Transverse colon (tissue), 4 donors: ENCODE results near the gene ECHDC3. TPM values are rescaled to one million over a fixed set of nuclear protein-coding genes. Genes with fewer than 3 reads are reported as not detected.

Experiments
- DNase-seq: peaks from one replicate; pipeline ENCODE4 v3.0.0-alpha.2; 2019
- H3K27ac ChIP-seq, 4 donors: fragments of 200-600 bp; sonication (generic); 2 replicates each; pipeline ENCODE4 v1.5.1; 2016 to 2018; ENCODE audit warnings: inconsistent platforms in 4 of 4
- H3K27me3 ChIP-seq: fragments of 200-600 bp; sonication (generic); 2 replicates; pipeline ENCODE4 v1.5.1; 2017; ENCODE audit warnings: inconsistent platforms
- H3K36me3 ChIP-seq, 4 donors: fragments of 200-600 bp; sonication (generic); 2 replicates each; pipeline ENCODE4 v1.5.1; 2017 to 2019; ENCODE audit warnings: inconsistent platforms in 4 of 4
- H3K4me1 ChIP-seq, 4 donors: fragments of 200-600 bp; sonication (generic); 2 replicates each; pipeline ENCODE4 v1.5.1; 2017 to 2020; ENCODE audit warnings: inconsistent platforms in 4 of 4
- H3K4me3 ChIP-seq, 4 donors: fragments of 200-600 bp; sonication (generic); 1 replicate in 1 of 4; 2 replicates in 3 of 4; pipeline versions ENCODE4 v1.5.1 to v1.6.1; 2017 to 2019; ENCODE audit warnings: inconsistent platforms in 4 of 4
- H3K9me3 ChIP-seq, 2 donors: fragments of 200-600 bp; sonication (generic); 2 replicates each; pipeline ENCODE4 v1.5.1; 2017 to 2019; ENCODE audit warnings: inconsistent platforms in 2 of 2
- EP300 ChIP-seq: sonication (generic); formaldehyde crosslinking; IDR thresholded peaks from one replicate; pipeline ENCODE4 v1.6.1; 2017; ENCODE audit warnings: antibody characterized with exemption, low read depth
- POLR2A ChIP-seq: fragments of 450-650 bp; IDR thresholded peaks from one replicate; pipeline ENCODE4 v1.6.1; 2016; ENCODE audit warnings: antibody characterized with exemption, mild to moderate bottlenecking, moderate library complexity
- POLR2AphosphoS5 ChIP-seq, 3 donors: sonication (generic); formaldehyde crosslinking; IDR thresholded peaks; one replicate each; pipeline ENCODE4 v1.6.1; 2016; ENCODE audit warnings: antibody characterized with exemption in 3 of 3
- WGBS, 2 donors: methylation state at CpG; one replicate each; pipeline ENCODE4 v1.1.5; 2018; ENCODE audit warnings: low coverage in 1 of 2; 5-methylcytosine and 5-hydroxymethylcytosine counted together
- in situ Hi-C, 4 donors: fragments of 200-750 bp; cut with MboI; loops; one replicate each; pipeline versions ENCODE4 v1.15.0 to v1.15.1; 2017; ENCODE audit warnings: low sequenced_read_pairs in 3 of 4, low pct_ligation_motif_present in 1 of 4, low pct_unique_long_range_greater_than_20kb in 1 of 4
- intact Hi-C: fragments of 100-400 bp; cut with DNase I; formaldehyde crosslinking; loops from one replicate; pipeline ENCODE4 v1.15.1; 2023; ENCODE audit warnings: low total_unique reads
- total RNA-seq, 4 donors: library from RNA; depleted of rRNA; stranded (reverse); fragments of >200 nt; gene quantifications; one replicate each; pipeline ENCODE4 v1.1.0, GENCODE V29; 2016
- TF ChIP-seq, protein P1 (sequence below), 5 experiments: fragments of 200-600 bp in 3 of 5; fragments of 450-650 bp in 2 of 5; sonication (generic) in 3 of 5; IDR thresholded peaks; 1 replicate in 2 of 5; 2 replicates in 3 of 5; pipeline ENCODE4 v1.5.1; 2016 to 2017; ENCODE audit warnings: antibody characterized with exemption in 5 of 5, inconsistent platforms in 3 of 5, mild to moderate bottlenecking in 2 of 5, moderate library complexity in 1 of 5

The ECHDC3 gene
- total RNA-seq, 4 donors from 2014 or later = 0.75 to 5.7 (median 4.0) TPM

DNA sequence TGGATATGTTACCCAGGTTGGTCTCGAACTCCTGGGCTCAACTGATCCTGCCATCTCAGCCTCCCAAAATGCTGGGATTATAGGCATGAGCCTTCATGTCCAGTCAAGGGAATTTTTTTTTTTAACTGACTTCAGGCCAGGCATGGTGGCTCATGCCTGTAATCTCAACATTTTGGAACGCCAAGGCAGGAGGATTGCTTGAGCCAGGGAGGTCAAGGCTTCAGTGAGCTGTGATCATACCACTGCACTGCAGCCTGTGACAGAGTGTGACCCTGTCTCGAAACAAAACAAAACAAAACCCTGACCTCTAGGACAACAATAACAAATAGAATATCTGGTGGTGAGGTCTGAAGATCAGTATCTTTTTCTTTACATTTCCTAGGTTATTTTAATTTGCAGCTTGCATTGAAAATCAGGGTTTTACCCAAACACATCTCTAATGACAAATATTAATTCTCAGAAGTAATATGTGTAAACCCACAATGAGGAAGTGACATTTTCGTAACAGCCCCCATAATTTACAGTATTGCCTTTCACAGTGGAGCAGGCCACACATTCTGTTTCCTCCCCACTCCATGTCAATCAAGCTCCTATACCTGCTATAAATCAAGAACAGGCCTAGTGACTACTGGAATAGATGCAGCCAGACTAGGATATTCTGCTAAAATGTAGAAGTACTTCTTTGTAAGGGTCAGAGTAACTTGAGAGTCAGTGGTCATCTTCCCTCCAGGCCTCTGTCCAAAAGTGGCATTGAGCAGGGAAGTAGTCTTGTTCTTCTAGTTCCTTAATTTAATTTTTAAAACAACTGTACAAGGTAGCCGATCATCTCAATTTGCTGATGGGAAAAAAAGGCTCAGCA lies 43.3 kb upstream of the ECHDC3 start:
- Histone ChIP-seq H3K4me3 (no peak overlapping the region), H3K36me3 (no peaks in the 10 kb centered on the region), H3K27ac (no peak overlapping the region), H3K27me3 (no peaks in the 10 kb centered on the region), H3K4me1 (peaks cover 0 to 9% (median 0%) of the 10 kb centered on the region in 4 donors), H3K9me3 (no peaks in the 10 kb centered on the region)
- intact Hi-C loops = no loop called here
- no peak for TF ChIP-seq POLR2AphosphoS5 (IDR thresholded peaks at IDR 0.05)
- TF ChIP-seq EP300 = no peak
- no peak for TF ChIP-seq POLR2A
- TF ChIP-seq, protein P1, sequence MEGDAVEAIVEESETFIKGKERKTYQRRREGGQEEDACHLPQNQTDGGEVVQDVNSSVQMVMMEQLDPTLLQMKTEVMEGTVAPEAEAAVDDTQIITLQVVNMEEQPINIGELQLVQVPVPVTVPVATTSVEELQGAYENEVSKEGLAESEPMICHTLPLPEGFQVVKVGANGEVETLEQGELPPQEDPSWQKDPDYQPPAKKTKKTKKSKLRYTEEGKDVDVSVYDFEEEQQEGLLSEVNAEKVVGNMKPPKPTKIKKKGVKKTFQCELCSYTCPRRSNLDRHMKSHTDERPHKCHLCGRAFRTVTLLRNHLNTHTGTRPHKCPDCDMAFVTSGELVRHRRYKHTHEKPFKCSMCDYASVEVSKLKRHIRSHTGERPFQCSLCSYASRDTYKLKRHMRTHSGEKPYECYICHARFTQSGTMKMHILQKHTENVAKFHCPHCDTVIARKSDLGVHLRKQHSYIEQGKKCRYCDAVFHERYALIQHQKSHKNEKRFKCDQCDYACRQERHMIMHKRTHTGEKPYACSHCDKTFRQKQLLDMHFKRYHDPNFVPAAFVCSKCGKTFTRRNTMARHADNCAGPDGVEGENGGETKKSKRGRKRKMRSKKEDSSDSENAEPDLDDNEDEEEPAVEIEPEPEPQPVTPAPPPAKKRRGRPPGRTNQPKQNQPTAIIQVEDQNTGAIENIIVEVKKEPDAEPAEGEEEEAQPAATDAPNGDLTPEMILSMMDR (IDR thresholded peaks at IDR 0.05) = no peak
- in situ Hi-C loops = no loop called here
- DNase-seq = no peak
- 55 to 65% methylated on average over 2 to 5 of the region's 5 CpGs for WGBS, 2 donors

DNA sequence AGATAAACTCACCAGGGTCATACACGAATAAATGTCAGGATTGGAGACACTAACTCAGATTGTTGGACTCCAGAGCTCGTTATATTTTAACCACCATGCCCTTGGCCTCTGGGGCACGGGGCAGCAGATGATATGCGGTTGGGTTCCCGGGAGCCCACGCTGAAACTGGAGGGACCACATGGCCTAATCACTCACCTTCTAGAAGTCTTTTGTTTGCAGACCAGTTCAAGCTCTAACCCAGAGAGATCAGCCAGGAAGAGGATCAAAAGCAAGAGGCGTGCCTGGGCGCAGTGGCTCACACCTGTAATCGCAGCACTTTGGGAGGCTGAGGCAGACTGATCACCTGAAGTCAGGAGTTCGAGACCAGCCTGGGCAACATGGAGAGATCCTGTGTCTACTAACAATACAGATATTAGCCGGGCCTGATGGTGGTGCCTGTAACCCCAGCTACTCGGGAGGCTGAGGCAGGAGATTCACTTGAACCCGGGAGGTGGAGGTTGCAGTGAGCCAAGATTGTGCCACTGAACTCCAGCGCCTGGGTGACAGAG lies 42.6 kb upstream of the ECHDC3 start:
- intact Hi-C loops = no loop called here
- WGBS, 2 donors = 75% methylated on average over 2 to 14 of the region's 14 CpGs

DNA sequence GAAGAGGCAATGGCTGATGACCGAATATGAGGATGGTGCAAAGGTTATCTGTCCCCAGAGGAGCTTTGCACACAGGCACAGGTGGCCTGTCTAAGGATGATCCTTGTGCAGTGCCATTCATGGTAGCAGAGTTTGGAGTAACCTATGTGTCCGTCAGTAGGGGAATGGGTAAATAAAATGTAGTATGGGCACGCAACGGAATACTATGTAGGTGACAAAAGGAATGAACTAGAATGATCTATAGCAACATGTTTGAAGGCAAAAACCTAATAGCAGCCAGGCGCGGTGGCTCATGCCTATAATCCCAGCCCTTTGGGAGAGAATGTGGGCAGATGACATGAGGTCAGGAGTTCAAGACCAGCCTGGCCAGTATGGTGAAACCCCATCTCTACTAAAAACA lies 41.6 kb upstream of the ECHDC3 start:
- H3K27me3 ChIP-seq = no peaks in the 10 kb centered on the region
- H3K27ac ChIP-seq = no peak overlapping the region
- in situ Hi-C loops (no loop called here), intact Hi-C loops (no loop called here)
- no peak overlapping the region for H3K4me3 ChIP-seq
- DNase-seq = no peak
- no peaks in the 10 kb centered on the region for H3K36me3 ChIP-seq
- H3K9me3 ChIP-seq = no peaks in the 10 kb centered on the region
- peaks cover 0 to 9% (median 0%) of the 10 kb centered on the region in 4 donors for H3K4me1 ChIP-seq
- no peak for TF ChIP-seq EP300
- WGBS, 2 donors = 94 to 95% methylated on average over 6 of the region's 6 CpGs

More for the DNA sequence above, 42.6 kb upstream of the ECHDC3 start:
- no peaks in the 10 kb centered on the region for H3K27me3 ChIP-seq
- no peak overlapping the region for H3K4me3 ChIP-seq
- TF ChIP-seq POLR2A (no peak), EP300 (no peak)
- in situ Hi-C loops = no loop called here
- no peaks in the 10 kb centered on the region for H3K36me3 ChIP-seq
- no peaks in the 10 kb centered on the region for H3K9me3 ChIP-seq
- H3K27ac ChIP-seq = no peak overlapping the region
- DNase-seq = no peak
- peaks cover 0 to 9% (median 0%) of the 10 kb centered on the region in 4 donors for H3K4me1 ChIP-seq

DNA sequence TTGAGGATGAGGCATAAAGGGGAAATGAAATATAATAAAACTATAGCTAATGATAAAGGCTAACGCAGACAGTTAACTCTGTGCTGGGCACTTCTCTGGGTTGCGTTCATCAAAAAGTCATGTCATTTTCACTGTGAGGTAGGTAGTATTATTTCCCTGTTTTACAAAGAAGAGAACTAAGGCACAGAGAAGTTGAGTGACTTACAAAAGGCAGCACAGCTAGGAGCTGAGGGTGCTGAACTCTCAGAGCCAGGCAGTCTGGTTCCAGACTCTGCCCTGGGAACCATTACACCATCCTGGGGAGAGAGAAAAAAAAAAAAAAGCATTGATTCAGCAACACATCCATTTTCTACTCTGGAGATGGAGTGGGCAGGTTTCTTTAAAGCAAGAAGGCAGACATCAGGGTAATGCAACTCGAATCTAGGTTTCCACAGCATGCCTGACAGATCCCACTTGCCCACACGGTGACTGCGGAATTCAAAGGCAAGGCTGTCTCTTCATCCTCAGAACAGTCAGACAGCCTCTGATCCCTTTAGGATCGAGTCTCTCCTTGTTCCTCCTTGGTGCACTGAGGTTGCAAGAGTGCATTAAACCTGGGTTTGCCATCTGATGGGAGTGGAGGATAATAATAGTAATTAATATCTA lies 40.6 kb upstream of the ECHDC3 start:
- 81 to 86% methylated on average over 6 of the region's 6 CpGs for WGBS, 2 donors
- TF ChIP-seq EP300 = no peak
- no peak for TF ChIP-seq POLR2A
- no peak for TF ChIP-seq POLR2AphosphoS5 (IDR thresholded peaks at IDR 0.05)
- TF ChIP-seq, protein P1 (IDR thresholded peaks at IDR 0.05) = no peak
- peaks cover 0 to 9% (median 0%) of the 10 kb centered on the region in 4 donors for H3K4me1 ChIP-seq
- H3K9me3 ChIP-seq = no peaks in the 10 kb centered on the region
- H3K4me3 ChIP-seq = no peak overlapping the region
- no peak for DNase-seq
- H3K36me3 ChIP-seq = no peaks in the 10 kb centered on the region
- in situ Hi-C loops (no loop called here), intact Hi-C loops (no loop called here)
- no peaks in the 10 kb centered on the region for H3K27me3 ChIP-seq
- H3K27ac ChIP-seq = no peak overlapping the region

DNA sequence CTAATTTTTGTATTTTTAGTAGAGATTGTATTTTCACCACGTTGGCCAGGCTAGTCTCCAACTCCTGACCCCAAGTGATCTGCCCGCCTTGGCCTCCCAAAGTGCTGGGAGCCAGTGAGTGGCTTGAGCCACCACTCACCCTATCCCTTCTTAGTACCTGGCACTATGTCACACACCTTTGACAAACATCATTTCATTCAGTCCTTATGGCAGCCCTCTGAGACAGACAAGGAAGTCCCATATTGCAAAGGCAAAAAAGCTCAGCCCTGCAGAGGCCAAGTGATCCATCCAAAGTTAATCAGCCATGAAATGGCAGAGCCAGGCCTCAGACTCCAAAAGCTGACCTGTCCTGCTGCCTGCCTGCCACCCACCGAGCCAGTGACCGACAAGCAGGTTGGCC lies 39.9 kb upstream of the ECHDC3 start:
- intact Hi-C loops = no loop called here
- TF ChIP-seq POLR2AphosphoS5 (IDR thresholded peaks at IDR 0.05) = no peak
- TF ChIP-seq POLR2A = no peak
- TF ChIP-seq, protein P1 (IDR thresholded peaks at IDR 0.05) = no peak
- no peak for TF ChIP-seq EP300
- Histone ChIP-seq H3K9me3 (no peaks in the 10 kb centered on the region), H3K27me3 (no peaks in the 10 kb centered on the region), H3K4me1 (peaks cover 0 to 9% (median 0%) of the 10 kb centered on the region in 4 donors), H3K36me3 (no peaks in the 10 kb centered on the region), H3K4me3 (no peak overlapping the region), H3K27ac (no peak overlapping the region)
- DNase-seq = no peak
- WGBS, 2 donors = 83 to 84% methylated on average over 2 to 4 of the region's 4 CpGs
- in situ Hi-C loops = no loop called here
